GM10248 (cell line): ENCODE data around the gene NTSR1.

Experiments used
- CTCF ChIA-PET: fragments of 300-600 bp; sonication (Branson Sonifier 250); formaldehyde crosslinking; extraction: SDS; loops from one replicate; lab custom pipeline; 2021; ENCODE audit warnings: antibody characterized with exemption; lab: Yijun Ruan, JAX
- POLR2A ChIA-PET: fragments of 350-650 bp; sonication (Branson Sonifier 250); formaldehyde crosslinking; extraction: SDS; loops from one replicate; lab custom pipeline; 2020; ENCODE audit warnings: antibody characterized with exemption; lab: Yijun Ruan, JAX
- DNase-seq: peaks from one replicate; pipeline ENCODE4 v3.0.0; 2012; ENCODE audit errors: extremely low spot score
- CTCF ChIP-seq: IDR thresholded peaks from 2 replicates; pipeline ENCODE4 v1.5.1; 2012; ENCODE audit warnings: mild to moderate bottlenecking, low read depth; ENCODE audit errors: extremely low read depth, missing control alignments, control extremely low read depth

Gene NTSR1

DNA sequence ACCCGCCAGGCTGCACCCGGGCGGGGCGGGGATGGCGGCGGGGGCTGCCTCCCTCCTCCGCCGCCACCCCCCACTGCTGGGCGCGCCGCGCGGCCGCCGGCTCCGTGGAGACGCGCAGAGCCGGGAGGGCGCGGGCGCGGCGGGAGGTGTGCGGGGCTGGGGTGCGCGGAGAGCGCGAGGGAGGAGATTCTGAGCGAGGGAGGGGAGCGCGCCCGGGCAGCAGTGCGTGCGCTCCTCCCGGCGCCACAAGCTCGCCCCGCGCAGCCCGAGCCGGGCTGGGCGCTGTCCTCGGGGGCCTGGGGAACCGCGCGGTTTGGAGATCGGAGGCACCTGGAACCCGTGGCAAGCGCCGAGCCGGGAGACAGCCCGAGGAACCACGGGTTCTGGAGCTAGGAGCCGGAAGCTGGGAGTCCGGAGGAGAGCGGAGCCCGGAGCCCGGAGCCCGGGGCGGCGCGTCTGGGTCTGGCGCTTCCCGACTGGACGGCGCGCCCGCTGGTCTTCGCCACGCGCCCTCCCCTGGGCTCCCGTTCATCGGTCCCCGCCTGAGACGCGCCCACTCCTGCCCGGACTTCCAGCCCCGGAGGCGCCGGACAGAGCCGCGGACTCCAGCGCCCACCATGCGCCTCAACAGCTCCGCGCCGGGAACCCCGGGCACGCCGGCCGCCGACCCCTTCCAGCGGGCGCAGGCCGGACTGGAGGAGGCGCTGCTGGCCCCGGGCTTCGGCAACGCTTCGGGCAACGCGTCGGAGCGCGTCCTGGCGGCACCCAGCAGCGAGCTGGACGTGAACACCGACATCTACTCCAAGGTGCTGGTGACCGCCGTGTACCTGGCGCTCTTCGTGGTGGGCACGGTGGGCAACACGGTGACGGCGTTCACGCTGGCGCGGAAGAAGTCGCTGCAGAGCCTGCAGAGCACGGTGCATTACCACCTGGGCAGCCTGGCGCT lies at the start of gene NTSR1:
Gene NTSR1, plus strand, starts transcription at position 246 of the 946 bp plus-strand sequence. Its CDS starts 372 bp downstream, at position 618.
- CTCF ChIA-PET = no interaction called here
- DNase-seq = no peak
- no peak for TF ChIP-seq CTCF
- POLR2A ChIA-PET = no interaction called here

DNA sequence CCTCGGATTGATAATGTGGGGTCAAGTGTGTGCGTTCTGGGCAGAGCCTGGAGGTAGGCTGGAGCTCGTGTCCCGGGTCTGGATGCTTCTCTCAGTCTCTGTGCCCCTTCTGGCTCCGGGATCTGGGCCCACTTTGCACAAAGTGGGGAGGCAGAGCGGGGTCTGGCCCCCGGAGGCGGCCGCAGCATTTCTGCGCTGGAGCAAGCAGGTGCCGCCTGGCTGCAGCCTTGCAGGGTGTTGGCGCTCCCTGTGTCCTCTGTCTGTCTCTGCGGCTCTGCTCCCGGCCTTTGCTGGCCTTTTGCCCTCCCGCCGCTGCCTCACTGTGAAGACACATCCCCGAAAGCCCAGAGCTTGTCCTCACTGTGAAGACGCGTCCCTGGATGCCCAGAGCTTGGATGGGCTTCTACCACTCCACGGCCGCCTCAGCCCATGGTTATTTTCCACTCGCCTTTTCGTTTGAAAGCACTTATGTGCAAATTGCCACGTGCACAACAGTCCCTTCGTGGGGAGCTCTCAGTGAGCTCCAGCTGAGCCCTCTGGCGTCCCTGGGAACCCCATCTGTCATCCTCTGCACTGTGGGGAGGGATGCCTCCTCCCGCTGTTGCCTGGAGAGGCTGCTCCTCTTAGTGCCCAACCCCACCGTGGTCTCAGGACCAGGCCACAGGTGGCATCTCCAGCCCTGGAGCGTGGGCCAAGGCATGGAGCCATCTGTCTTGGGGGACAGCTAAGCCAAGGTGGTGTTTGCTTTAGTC lies 49.0 kb upstream of the NTSR1 start:
- POLR2A ChIA-PET = no interaction called here
- CTCF ChIA-PET = no interaction called here
- TF ChIP-seq CTCF = no peak
- DNase-seq = no peak

- CTCF ChIA-PET = interaction anchor here (1.3 kb wide), 1 partner anchor 9 kb away, joined by 3 read pairs; no protein-coding TSS in a partner anchor
- DNase-seq = no peak
- POLR2A ChIA-PET = no interaction called here
- TF ChIP-seq CTCF = no peak
Measured at GRCh38 chr20:62660240-62660615, 48.4 kb upstream of the NTSR1 start.

DNA sequence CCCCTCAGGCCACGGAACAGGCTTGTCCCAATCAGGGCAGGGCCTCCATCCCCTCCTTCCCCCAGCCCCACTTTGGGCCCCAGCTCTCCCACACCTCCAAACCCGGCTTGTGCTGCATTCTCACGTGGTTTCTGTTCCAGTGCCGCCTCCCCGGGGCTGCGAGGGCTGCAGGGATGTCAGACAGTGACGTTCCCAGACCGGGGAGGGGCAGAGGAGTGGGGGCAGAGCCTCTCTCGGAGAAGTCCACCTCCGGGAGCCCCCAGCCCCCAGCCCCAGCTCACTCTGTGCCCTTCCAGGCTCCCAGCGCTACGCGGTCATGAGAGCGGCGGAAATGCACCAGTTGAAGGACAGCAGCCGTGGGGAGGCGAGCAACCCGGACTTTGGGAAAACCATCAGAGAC lies 47.9 kb upstream of the NTSR1 start:
- DNase-seq = no peak
- ChIA-PET CTCF (interaction anchor here (1.3 kb wide), 1 partner anchor 9 kb away, joined by 3 read pairs; no protein-coding TSS in a partner anchor), POLR2A (no interaction called here)
- no peak for TF ChIP-seq CTCF

DNA sequence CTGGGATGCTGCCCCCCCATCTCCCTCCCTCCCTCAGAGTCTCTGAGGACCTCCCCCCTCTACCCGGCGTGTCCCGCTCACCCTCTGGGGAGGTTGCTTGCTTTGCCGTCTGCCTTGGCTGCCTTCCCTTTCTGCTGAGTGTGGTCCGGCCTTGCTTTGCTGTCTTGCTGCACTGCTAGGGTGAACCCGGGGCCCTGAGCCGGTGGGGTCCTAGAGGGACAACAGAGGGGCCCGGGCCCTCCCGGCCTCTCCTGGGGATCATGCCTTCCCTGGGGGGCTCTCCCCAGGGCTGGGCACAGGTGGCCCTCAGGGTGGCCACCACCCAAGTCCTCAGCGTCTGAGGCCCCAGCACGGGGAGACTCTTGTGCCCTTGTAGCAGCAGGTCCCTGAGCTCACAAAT lies 47.0 kb upstream of the NTSR1 start:
- no peak for TF ChIP-seq CTCF
- DNase-seq = no peak
- CTCF ChIA-PET = no interaction called here
- POLR2A ChIA-PET = no interaction called here

GRCh38 chr20:62662422-62662821 lies 46.2 kb upstream of the NTSR1 start:
- POLR2A ChIA-PET = no interaction called here
- CTCF ChIA-PET = no interaction called here
- TF ChIP-seq CTCF = no peak
- DNase-seq = no peak
